COLO829 (cell line): Measurements from ENCODE around the gene PLTP.
"Not testable (repeated sequence)": the region's sequence is repeated elsewhere in the genome, so short reads cannot be mapped to it uniquely, and the experiment has no call there.

Source experiments
- DNase-seq: peaks from one replicate; pipeline ENCODE4 v3.0.0; 2012; ENCODE audit warnings: low spot score

The PLTP gene

DNA sequence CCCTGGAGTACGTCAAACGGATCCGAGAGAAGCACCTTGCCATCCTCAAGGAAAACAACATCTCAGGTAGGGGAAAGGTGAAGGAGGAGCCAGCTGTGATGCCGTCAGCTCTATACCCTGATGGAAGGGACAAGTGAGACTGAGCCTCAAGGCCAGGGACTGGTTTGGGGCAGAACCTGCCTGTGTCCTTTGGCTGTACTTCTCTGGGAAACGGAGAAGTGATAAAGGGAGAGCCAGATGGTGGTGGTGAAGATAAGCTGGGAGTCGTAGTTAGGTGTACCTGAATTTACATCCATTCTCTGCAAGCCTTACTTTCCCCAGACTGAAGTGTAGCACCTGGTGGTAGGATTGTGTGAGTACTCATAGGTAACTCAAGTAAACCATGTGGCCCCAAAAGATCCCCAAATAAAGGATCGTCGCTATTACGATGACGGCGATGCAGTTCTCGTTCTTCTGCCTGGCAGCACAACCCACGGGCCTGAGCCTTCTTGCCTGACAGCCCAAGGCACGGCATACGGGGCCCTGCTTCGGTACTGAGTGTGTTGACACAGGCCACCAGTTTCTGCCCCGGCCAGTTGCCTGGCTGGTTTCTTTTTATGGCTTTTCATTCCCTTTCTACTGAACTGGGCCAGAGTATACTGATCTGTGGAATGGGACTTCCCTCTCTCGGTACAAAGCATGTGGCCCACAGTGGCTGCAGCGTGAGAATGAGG lies 33.2 kb upstream of the PLTP start:
- DNase-seq, result no peak

DNA sequence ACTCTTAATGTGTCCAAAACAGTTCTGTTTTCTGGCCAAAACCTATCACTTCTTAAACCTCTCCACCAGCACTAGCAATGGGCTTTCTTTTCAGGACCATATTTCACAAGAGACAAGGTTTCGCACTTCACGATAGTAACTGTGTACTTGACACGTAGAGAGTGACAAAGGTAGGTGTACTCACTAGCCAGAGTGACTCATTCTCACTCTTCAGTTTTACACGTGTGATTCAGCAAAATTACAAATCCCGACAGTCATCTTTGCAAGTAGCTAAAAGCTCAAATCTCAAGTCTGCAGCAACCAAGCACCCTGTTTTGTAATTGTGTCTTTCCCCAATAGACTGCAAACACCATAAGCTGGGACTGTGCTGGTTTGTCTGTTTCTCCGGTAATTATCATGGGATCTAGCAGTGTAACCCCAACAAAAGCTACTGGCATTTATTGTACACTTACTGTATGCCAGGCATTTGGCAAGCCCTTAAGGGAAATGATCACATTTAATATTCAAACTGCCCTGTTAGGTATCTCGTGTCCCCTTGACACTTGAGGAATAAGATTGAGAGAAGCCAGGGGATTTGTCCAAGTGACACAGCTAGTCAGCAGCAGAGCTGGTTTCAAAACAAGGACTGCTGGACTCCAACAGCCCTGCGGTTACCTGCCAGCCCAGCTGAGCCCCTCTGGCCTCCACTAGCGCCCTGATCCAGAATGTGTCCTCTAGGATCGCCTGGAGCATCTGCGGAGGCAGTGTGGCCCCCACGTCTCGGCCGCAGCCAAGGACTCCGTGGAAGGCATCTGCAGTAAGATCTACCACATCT lies 32.4 kb upstream of the PLTP start:
- DNase-seq, result no peak

DNA sequence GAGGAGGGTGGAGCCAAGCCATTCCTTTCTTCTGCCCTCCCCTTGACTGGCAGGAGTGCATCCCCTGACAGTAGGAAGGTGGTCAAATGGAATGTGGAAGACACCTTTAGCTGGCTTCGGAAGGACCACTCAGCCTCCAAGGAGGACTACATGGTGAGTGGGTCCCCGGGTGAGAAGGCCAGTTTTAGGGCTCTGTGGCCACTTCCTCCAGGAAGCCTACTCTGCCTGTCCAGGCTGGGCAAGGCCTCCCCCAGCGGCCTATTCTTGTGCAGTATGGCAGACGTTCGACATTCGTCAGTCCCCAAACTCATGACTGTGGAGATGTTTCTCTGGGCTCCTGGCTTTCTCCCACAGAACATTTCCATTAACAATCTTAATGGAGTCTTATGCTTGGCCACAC lies 31.7 kb upstream of the PLTP start:
- no peak for DNase-seq

DNA sequence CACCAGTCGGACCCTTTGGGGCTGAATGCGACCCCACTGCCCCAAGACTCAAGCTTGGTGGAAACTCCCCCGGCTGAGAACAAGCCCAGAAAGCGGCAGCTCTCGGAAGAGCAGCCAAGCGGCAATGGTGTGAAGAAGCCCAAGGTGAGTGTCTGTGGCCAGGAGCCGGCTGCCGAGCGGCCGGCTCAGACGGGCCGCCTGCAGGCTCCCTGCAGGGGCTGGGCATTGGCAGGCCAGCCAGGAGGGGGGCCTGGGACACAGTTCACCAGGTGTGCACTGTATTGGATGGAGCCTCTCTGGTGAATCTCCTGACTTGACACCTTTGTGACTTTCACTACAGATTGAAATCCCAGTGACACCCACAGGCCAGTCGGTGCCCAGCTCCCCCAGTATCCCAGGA lies 28.5 kb upstream of the PLTP start:
- DNase-seq, result no peak

DNA sequence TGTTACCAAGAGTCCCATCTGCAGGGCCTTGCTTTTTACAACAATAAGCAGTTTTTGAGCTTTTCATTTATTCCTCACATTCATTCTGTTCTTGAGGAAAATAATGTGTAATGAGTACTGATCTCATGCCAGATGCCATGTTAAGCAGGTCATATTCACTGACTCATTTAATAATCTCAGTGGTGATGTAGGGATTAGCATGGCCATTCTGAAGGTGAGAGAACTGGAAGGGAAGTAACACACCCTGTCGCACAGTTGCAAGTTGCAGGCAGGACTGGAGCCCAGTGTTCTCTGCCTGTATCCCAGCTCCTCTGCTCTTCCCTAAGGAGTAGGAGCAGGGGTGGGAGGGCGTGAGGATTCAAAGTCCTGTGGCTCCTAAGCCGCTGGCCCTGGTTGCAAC lies 28.1 kb upstream of the PLTP start:
- no peak for DNase-seq

DNA sequence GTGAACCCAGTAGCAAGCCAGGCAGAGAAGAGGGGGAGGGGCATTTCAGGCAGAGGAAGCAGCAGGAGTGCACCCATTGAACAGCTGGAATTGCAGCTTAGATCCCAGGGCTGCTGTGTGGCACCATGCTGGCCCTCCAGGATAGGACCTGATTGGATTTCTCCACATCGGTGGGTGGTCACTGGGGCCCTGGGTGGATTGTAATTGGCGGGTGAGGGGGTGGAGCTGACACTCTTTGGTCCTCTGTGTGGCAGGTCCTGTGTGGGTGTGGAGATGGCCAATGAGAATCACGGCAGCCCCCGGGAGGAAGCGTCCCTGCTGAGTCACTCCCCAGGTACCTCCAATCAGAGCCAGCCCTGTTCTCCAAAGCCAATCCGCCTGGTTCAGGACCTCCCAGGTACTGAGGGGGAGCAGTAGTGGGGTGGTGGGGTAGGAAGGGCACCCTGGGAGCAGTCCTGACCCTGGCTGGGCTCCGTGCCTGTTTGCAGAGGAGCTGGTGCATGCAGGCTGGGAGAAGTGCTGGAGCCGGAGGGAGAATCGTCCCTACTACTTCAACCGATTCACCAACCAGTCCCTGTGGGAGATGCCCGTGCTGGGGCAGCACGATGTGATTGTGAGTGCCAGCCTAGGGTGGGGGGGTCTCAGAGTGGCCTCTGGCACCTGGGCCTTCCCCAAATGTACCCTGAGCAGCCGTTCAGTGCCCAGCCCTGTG lies 26.9 kb upstream of the PLTP start:
- no peak for DNase-seq

DNA sequence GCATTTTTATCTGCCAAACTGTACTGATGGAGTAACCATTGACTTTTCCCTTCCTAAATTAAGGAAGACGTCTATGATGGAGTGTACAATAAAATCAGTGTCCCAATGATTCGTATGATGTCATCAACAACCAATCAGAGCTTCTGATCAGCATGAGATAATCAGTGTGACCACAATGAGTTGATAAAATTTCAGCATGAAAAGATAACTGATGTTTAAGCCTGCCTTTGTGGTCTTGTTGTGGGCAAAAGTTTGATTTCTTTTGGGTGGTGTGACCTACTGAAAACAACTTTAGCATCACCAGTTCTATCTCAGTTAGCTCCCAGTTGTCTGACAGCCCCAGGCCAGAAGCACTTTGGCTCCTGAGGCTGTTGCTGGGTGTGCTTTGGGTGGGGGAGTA lies 25.8 kb upstream of the PLTP start:
- no peak for DNase-seq

DNA sequence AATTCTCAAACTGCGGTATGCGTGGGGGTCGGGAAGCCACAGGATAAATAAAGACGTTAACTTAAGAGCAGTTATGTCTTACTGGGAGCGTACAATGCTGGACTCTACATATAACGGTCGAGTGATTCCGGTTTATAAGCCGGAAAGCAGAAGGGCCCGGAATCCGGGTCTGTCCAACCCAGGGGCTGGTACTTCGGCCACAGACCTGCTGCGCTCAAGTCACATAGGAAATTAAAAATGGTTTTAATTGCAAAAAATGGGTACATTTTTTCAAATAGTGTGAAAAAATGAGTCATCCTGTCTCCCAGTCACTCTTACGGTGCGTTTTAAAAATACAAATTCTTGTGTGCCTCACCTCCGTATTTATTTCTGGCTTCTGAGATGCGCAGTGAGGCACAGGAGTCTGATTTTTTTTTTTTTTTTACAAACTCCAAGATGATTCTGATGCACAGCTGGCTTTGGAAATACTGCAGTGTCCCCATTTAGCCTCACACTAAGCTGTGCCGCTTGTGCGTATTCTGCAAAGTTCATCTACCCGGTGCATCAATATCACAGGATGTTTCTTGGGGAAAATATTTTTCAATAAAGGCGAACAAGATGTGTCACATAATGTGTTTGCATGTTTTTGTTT lies 23.6 kb upstream of the PLTP start:
- no peak for DNase-seq

DNA sequence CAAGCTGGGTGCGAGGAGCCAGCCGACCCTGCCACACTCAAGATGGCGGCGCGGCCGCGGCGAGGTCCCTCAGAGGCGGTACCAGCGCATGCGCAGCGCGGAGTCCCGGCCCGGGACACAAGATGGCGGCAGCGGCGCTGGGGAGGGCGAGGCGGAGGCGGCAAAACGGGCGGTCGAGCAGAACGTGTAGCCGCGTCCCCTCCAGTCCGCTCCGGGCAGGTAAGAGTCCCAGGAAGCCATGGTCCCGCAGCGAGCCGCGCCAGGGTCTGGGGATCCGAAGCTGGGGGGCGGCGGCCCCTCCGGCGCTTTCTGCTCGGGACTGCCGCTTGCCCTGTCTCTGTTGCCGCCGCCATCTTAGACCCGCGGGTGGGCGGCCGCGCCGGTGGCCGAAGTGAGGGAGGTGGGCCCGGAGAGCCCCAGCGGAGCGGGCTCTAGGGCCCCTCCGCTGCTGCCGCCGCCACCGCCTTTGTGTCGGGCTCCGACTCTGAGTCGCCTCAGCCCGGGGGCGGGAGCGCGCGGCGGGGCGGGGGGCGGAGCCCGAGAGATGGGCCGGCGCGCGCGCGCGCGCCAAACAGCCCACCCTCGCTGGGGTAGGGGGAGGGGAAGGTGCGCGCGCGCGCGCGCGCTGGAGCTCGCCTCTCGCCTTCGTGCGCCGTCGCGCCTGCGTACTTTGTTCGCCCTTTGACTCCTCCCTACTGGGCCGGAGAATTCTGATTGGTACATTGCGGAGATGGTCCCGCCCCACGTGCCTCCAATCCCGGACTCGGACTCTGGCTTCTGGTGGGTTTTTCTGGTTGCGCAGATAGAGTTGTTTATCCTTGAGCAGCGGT lies 22.8 kb upstream of the PLTP start, which contains the start of gene PCIF1:
Gene PCIF1, plus strand, starts transcription at position 98 of the 830 bp plus-strand sequence. CDS start 4,317 bp downstream, outside the sequence.
- DNase-seq, result peak; percentile 100

DNA sequence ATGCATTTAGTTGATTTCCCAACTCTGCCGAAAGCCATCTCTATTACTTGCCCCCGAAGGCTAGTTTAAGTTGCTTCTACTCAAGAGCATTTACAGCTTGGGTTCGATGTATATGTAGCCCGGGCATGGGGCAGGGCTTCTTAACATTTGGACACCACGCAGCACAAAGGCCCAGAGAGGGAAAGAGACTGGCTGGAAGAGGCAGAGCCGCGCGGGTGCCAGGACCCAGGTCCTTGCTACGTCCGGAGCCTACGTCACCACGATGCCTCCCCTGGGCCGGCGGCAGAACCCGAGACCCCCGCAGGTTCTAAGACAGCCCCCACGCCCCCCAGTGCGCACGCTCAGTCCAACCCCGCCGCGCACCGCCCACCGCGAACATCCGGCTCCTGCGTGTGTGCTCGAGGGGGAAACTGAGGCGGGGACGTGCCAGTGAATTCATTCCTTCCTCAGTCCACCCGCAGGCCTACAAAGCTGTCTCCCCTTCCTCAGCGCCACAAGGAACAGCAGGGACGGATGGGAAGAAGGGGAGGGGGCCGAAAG lies 22.2 kb upstream of the PLTP start:
- DNase-seq, result peak; percentile 27

DNA sequence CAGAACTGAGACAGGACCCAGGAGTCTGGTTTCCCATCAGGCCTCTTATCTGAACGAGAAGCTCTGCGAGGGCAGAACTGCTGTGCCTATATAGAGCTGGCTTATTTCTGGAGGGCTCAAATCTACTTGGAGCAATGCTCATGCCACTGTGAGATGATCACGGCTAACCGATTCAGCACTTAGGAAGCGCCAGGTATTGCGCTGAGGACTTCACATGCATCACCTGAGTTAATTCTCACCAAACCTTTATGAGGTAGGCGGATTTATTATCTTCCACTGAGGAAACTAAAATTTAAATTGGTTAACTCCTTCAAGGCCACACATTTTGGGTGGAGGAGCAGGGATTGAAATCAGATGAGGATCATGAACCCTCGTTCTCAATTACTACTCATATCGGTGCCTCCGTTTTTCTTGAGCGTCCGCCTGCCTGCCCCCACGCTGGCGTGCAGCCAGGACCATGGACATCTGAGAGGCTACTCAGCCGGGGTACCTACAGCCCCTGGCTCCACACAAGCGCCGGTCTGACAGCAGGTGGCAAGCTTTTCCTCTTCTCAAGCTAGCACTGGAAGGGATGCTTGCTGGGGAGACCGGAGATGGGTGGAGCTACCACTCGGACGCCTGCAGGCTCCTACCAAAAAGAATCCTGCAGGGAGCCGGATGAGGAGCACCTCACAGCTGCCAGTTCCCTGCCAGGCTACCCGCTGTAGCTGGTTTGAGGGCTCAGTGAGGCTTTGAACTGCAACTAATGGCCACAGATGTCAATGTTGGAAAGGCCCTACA lies 21.5 kb upstream of the PLTP start:
- DNase-seq, result peak; percentile 89

DNA sequence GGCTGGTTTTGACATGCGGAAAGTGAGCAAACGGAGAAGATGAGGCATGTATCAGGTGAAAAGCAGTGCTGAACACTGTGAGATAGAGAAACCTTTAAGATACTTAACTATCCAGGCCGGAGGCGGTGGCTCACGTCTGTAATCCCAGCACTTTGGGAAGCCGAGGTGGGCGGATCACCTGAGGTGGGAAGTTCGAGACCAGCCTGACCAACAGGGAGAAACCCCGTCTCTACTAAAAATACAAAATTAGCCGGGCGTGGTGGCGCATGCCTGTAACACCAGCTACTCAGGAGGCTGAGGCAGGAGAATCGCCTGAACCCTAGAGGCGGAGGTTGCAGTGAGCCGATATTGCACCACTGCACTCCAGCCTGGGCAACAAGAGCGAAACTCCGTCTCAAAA lies 19.7 kb upstream of the PLTP start:
- not testable (repeated sequence) for DNase-seq

DNA sequence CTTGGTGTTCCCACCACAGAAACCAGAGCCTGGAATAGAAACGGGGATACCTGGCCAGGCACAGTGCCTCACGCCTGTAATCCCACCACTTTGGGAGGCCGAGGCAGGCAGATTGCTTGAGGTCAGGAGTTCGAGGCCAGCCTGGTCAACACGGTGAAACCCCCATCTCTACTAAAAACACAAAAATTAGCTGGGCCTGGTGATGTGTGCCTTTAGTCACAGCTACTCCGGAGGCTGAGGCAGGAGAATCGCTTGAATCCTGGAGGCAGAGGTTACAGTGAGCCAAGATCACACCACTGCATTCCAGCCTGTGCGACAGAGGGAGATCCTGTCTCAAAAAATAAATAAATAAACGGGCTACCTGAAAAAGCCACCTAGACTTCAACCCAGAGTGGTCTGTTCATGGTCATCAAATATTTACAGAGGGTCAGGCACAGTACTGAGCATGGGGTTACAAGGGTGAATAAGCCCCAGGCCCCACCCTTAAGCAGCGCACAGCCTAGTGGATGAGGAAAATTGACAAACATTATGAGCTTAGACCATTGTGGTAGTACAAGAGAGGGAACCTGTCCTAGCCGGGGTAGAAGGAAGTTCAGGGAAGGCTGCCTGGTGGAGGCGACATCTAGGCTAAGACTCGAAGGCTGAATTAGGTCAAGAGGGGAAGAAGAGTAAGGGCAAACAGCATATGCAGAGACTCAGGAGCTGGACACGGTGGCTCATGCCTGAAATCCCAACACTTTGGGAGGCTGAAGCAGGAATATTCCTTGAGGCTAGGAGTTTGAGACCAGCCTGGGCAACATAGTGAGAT lies 15.3 kb upstream of the PLTP start:
- no peak for DNase-seq

DNA sequence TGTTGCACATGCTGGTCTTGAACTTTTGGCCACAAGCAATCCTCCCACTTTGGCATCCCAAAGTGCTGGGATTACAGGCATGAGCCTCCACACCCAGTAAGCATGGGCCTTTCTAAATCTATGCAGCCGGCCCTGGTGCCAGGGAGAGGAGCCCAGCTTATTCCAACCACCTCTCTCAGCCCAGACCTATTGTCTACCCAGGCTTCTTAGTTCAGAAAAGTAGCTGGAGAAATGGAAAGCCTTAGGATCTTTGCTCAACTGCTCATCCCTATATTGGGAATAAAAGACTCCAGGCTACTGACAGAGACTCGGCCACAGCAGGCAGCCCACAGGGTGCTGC lies 14.7 kb upstream of the PLTP start:
- DNase-seq, result no peak

DNA sequence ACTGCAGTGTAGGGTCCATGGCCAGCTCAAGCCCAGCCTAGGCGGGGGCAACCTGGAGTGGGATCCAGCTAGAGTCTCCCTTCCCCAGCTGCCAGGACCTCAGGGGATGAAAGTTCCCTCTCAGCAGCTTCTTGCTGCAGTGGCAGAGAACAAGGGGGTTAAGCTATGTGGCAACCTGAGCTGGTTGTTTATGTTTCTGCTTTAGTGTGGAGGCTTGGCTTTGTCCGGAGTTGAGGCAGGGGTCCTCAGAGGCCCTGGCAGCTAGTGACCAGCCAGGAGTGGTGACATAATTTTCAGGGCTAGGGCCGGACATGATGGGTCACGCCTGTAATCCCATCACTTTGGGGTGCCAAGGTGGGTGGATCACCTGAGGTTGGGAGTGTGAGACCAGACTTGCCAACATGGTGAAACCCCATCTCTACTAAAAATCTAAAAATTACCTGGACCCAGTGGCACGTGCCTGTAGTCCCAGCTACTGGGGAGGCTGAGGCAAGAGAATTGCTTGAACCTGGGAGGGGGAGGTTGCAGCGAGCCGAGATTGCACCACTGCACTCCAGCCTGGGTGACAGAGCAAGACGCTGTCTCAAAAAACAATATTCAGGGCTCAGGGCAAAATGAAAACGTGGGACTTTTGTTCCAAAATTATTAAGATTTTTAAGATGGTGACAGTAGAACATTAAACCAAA lies 14.0 kb upstream of the PLTP start:
- no peak for DNase-seq

DNA sequence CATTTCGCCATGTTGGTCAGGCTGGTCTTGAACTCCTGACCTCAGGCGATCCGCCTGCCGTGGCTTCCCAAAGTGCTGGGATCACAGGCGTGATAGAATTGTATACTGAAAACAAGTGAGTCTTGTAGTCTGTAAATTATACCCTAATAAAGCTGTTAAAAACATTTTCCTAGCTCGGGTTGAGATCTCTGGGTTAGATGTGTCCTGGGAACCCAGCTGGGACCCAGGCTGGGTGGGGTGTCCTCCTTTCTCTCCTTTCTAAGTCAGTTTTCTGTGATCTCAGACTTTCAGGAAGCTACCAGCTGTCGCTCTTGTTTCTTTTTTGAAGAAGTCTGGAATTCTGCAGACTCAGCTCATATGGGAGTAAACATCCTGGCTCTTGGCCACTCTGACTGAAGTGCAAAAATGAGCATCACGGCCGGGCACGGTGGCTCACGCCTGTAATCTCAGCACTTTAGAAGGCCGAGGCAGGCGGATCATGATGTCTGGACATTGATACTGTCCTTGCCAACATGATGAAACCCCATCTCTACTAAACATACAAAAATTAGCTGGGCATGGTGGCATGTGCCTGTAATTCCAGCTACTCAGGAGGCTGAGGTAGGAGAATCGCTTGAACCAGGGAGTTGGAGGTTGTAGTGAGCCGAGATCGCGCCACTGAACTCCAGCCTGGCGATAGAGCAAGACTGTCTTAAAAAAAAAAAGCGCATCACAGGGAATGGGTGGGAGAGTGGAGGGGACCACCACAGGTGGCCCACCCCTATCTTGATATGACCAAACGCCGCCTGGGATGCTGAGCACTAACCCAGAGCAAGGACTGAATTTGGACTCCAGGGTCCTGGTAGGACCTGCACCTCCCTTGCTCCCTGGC lies 12.7 kb upstream of the PLTP start:
- DNase-seq, result no peak

DNA sequence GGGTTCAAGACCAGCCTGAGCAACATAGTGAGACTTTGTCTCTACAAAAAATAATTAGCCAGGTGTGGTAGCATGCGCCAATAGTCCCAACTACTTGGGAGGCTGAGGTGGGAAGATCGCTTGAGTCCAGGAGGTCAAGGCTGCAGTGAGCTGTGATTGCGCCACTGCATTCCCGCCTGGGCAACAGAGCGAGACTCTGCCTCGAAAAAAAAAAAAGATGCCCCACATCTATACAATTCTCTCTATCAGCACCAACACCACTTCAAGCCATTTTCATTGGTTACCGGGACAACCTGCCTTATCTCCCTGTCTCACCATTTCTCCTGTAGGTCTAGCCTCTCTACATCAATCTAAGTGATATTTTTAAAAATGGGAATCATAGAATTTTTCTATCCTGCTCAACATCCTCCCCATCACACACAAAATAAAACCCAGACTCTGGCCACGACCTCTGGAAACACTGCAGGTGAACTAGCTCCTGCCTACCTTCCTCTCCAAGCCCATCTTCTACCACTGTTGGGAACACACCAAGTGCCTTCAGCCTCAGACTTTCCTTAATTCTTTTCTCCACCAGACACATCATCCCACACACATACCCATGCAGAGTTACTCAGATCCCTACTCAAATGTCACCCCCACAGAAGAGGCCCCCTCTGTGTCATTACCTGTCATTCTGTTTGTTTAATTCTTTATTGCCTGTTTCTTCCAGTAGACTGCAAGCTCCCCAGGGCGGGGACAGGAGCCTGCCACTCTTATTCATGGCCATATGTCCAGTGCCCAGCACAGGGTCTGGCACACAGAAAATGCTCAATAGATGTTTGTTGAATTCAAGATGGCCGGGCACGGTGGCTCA lies 9.6 kb upstream of the PLTP start:
- DNase-seq, result no peak
